MM.1S (cell line): ENCODE data around the gene SPACA1.

Experiments
- DNase-seq: peaks from one replicate; pipeline ENCODE4 v3.0.0-alpha.2; 2015
- H2AFZ ChIP-seq: fragments of 300-600 bp; sonication (generic); 2 replicates; pipeline ENCODE4 v1.6.0; 2016; ENCODE audit warnings: antibody characterized with exemption, low read length
- H3F3A ChIP-seq: fragments of 300-600 bp; sonication (generic); 2 replicates; pipeline ENCODE4 v1.6.1; 2016; ENCODE audit warnings: mild to moderate bottlenecking, antibody characterized with exemption, low read length, moderate library complexity, mixed read lengths; ENCODE audit not compliant: insufficient read depth
- H3K27ac ChIP-seq: fragments of 300-600 bp; sonication (generic); 2 replicates; pipeline ENCODE4 v1.5.1; 2016; ENCODE audit warnings: mild to moderate bottlenecking, low read length
- H3K27me3 ChIP-seq: fragments of 300-600 bp; sonication (generic); replicated peaks from 2 replicates; pipeline ENCODE4 v1.6.0; 2016; ENCODE audit warnings: low read length; ENCODE audit not compliant: insufficient read depth
- H3K36me3 ChIP-seq: fragments of 300-600 bp; sonication (generic); replicated peaks from 2 replicates; pipeline ENCODE4 v1.6.1; 2016; ENCODE audit warnings: mild to moderate bottlenecking, low read length, mixed read lengths; ENCODE audit not compliant: insufficient read depth
- H3K4me1 ChIP-seq: fragments of 300-600 bp; sonication (generic); 2 replicates; pipeline ENCODE4 v1.6.1; 2016; ENCODE audit warnings: low read length, mixed read lengths
- H3K4me2 ChIP-seq: fragments of 300-600 bp; sonication (generic); 2 replicates; pipeline ENCODE4 v1.6.0; 2016; ENCODE audit warnings: low read depth, low read length
- H3K4me3 ChIP-seq: fragments of 300-600 bp; sonication (generic); 2 replicates; pipeline ENCODE4 v1.5.1; 2016; ENCODE audit warnings: low read length, mixed read lengths
- H3K79me2 ChIP-seq: fragments of 300-600 bp; sonication (generic); 2 replicates; pipeline ENCODE4 v1.6.1; 2016; ENCODE audit warnings: mixed run types, low read length, mixed read lengths
- H3K9ac ChIP-seq: fragments of 300-600 bp; sonication (generic); 2 replicates; pipeline ENCODE4 v1.6.1; 2016; ENCODE audit warnings: low read length, mixed read lengths
- H3K9me2 ChIP-seq: fragments of 300-600 bp; sonication (generic); replicated peaks from 2 replicates; pipeline ENCODE4 v1.6.1; 2016; ENCODE audit warnings: mild to moderate bottlenecking, low read length, mixed read lengths; ENCODE audit not compliant: insufficient read depth
- H3K9me3 ChIP-seq: fragments of 300-600 bp; sonication (generic); replicated peaks from 2 replicates; pipeline ENCODE4 v1.6.1; 2016; ENCODE audit warnings: mild to moderate bottlenecking, low read length, mixed read lengths; ENCODE audit not compliant: insufficient read depth
- H4K20me1 ChIP-seq: fragments of 300-600 bp; sonication (generic); 2 replicates; pipeline ENCODE4 v1.6.1; 2016; ENCODE audit warnings: mild to moderate bottlenecking, low read length, moderate library complexity, mixed read lengths; ENCODE audit not compliant: insufficient read depth
- EZH2 ChIP-seq: fragments of 300-600 bp; sonication (generic); optimal IDR thresholded peaks from 2 replicates; pipeline ENCODE3; 2017; ENCODE audit warnings: low read depth, mild to moderate bottlenecking, antibody characterized with exemption, low read length, mixed read lengths
- EZH2phosphoT487 ChIP-seq: fragments of 300-600 bp; sonication (generic); IDR thresholded peaks from 2 replicates; pipeline ENCODE4 v1.6.1; 2018; ENCODE audit warnings: antibody characterized with exemption, low read length
- TF ChIP-seq, protein P1 (sequence below): fragments of 300-600 bp; sonication (generic); IDR thresholded peaks from 2 replicates; pipeline ENCODE4 v1.5.1; 2016; ENCODE audit warnings: antibody characterized with exemption, low read length, mixed read lengths

SPACA1 gene

DNA sequence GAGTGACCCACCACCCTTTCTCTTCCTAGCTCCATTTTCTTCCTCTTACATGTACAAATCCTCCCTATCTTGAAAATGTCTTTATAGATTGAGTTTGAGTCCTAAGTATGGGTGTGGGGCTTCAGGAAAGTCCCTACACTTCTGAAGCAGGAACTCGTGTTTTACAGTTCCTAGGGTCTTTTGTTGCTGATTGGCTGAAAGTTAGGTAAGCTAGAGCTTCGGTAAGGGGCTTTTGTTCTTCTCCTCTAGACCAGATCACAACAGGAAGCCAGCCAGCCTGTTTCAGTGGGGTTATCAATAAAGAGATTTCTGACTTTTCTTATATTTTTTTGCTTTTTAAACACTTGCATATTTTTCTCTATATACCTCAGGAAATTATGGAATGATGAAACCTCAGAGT, 67.2 kb downstream of the SPACA1 start:
- no peaks in the 10 kb centered on the region for H3K4me1 ChIP-seq
- H3F3A ChIP-seq: no peaks in the 10 kb centered on the region
- H3K9me2 ChIP-seq: no peaks in the 10 kb centered on the region
- no peak overlapping the region for H3K4me3 ChIP-seq
- no peak for TF ChIP-seq EZH2phosphoT487
- TF ChIP-seq, protein P1, sequence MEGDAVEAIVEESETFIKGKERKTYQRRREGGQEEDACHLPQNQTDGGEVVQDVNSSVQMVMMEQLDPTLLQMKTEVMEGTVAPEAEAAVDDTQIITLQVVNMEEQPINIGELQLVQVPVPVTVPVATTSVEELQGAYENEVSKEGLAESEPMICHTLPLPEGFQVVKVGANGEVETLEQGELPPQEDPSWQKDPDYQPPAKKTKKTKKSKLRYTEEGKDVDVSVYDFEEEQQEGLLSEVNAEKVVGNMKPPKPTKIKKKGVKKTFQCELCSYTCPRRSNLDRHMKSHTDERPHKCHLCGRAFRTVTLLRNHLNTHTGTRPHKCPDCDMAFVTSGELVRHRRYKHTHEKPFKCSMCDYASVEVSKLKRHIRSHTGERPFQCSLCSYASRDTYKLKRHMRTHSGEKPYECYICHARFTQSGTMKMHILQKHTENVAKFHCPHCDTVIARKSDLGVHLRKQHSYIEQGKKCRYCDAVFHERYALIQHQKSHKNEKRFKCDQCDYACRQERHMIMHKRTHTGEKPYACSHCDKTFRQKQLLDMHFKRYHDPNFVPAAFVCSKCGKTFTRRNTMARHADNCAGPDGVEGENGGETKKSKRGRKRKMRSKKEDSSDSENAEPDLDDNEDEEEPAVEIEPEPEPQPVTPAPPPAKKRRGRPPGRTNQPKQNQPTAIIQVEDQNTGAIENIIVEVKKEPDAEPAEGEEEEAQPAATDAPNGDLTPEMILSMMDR: no peak
- no peak for TF ChIP-seq EZH2
- H2AFZ ChIP-seq: no peak overlapping the region
- no peaks in the 10 kb centered on the region for H3K9me3 ChIP-seq
- H3K4me2 ChIP-seq: no peak overlapping the region
- no peak overlapping the region for H3K27ac ChIP-seq
- H4K20me1 ChIP-seq: no peaks in the 10 kb centered on the region
- no peaks in the 10 kb centered on the region for H3K27me3 ChIP-seq
- H3K36me3 ChIP-seq: no peaks in the 10 kb centered on the region
- no peaks in the 10 kb centered on the region for H3K79me2 ChIP-seq
- no peak overlapping the region for H3K9ac ChIP-seq
- no peak for DNase-seq

GRCh38 chr6:88115307-88115706, 67.7 kb downstream of the SPACA1 start:
- H3K4me3 ChIP-seq: no peak overlapping the region
- no peak for DNase-seq
- no peaks in the 10 kb centered on the region for H3K4me1 ChIP-seq
- H3K36me3 ChIP-seq: no peaks in the 10 kb centered on the region
- no peak overlapping the region for H3K27ac ChIP-seq
- no peaks in the 10 kb centered on the region for H4K20me1 ChIP-seq
- no peak for TF ChIP-seq EZH2
- TF ChIP-seq, protein P1: no peak
- no peak for TF ChIP-seq EZH2phosphoT487
- no peak overlapping the region for H2AFZ ChIP-seq
- H3F3A ChIP-seq: no peaks in the 10 kb centered on the region
- no peaks in the 10 kb centered on the region for H3K9me2 ChIP-seq
- H3K9ac ChIP-seq: no peak overlapping the region
- no peaks in the 10 kb centered on the region for H3K9me3 ChIP-seq
- H3K79me2 ChIP-seq: no peaks in the 10 kb centered on the region
- no peaks in the 10 kb centered on the region for H3K27me3 ChIP-seq
- no peak overlapping the region for H3K4me2 ChIP-seq

DNA sequence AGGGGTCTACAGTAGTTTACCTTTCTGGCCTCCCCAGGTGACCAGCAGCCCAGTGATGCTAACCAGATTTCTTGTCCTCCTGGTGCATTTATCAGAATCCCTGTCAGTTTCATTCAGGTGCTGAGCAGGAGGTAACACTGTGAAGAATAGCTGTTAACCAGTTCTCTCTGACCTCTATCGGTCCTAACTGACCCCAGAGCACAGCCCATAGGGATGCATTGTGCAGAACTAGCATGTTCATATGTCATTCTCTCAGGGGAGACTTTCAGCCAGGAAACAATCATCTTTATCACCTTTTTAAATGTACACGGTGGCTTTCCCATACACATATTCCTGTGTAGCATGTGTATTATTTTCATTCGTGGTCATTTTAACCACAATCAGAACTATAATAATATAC, 68.6 kb downstream of the SPACA1 start:
- H3F3A ChIP-seq: no peaks in the 10 kb centered on the region
- no peak overlapping the region for H3K4me3 ChIP-seq
- H3K27ac ChIP-seq: no peak overlapping the region
- H3K79me2 ChIP-seq: no peaks in the 10 kb centered on the region
- H3K9ac ChIP-seq: no peak overlapping the region
- no peaks in the 10 kb centered on the region for H4K20me1 ChIP-seq
- TF ChIP-seq EZH2: no peak
- TF ChIP-seq, protein P1: no peak
- no peak for TF ChIP-seq EZH2phosphoT487
- H3K4me2 ChIP-seq: no peak overlapping the region
- H3K9me2 ChIP-seq: no peaks in the 10 kb centered on the region
- no peaks in the 10 kb centered on the region for H3K4me1 ChIP-seq
- no peak overlapping the region for H2AFZ ChIP-seq
- H3K9me3 ChIP-seq: no peaks in the 10 kb centered on the region
- H3K36me3 ChIP-seq: no peaks in the 10 kb centered on the region
- no peaks in the 10 kb centered on the region for H3K27me3 ChIP-seq
- DNase-seq: no peak
